Tibial artery (tissue), 4 donors: Measurements from ENCODE around the gene SPTB.
A peak's percentile ranks its signal among the peaks of the same experiment; 100 is the strongest.
"Not testable (repeated sequence)": the region's sequence is repeated elsewhere in the genome, so short reads cannot be mapped to it uniquely, and the experiment has no call there.

Experiments used
- DNase-seq, 2 donors: peaks; one replicate each; pipeline ENCODE4 v3.0.0-alpha.2; 2019
- H3K27ac ChIP-seq, 2 donors: fragments of 200-600 bp; sonication (generic) in 1 of 2; 1 replicate in 1 of 2; 2 replicates in 1 of 2; pipeline ENCODE4 v1.5.1; 2018 to 2019; ENCODE audit warnings: mild to moderate bottlenecking in 1 of 2
- H3K27me3 ChIP-seq, 2 donors: fragments of 200-600 bp; sonication (generic) in 1 of 2; one replicate each; pipeline versions ENCODE4 v1.5.1 to v1.6.0; 2016 to 2019
- H3K36me3 ChIP-seq, 3 donors: fragments of 200-600 bp; sonication (generic) in 2 of 3; one replicate each; pipeline ENCODE4 v1.5.1; 2016 to 2019; ENCODE audit warnings: mild to moderate bottlenecking in 2 of 3
- H3K4me1 ChIP-seq, 4 donors: fragments of 200-600 bp; sonication (generic) in 2 of 4; 1 replicate in 3 of 4; 2 replicates in 1 of 4; pipeline ENCODE4 v1.5.1; 2016 to 2019
- H3K4me3 ChIP-seq, 2 donors: fragments of 200-600 bp; sonication (generic) in 1 of 2; 1 replicate in 1 of 2; 2 replicates in 1 of 2; pipeline ENCODE4 v1.5.1; 2018 to 2019; ENCODE audit warnings: mild to moderate bottlenecking in 2 of 2
- H3K9me3 ChIP-seq, 3 donors: fragments of 200-600 bp; sonication (generic) in 1 of 3; one replicate each; pipeline ENCODE4 v1.5.1; 2016 to 2019
- intact Hi-C: fragments of 100-400 bp; cut with DNase I; formaldehyde crosslinking; loops from one replicate; pipeline ENCODE4 v1.15.0; 2023; ENCODE audit warnings: low total_unique reads
- TF ChIP-seq, protein P1 (sequence below), 2 experiments: fragments of 200-600 bp in 1 of 2; fragments of 450-650 bp in 1 of 2; IDR thresholded peaks; one replicate each; pipeline ENCODE4 v1.5.1; 2017 to 2019; ENCODE audit warnings: antibody characterized with exemption in 2 of 2, mild to moderate bottlenecking in 1 of 2, moderate library complexity in 1 of 2

SPTB gene

DNA sequence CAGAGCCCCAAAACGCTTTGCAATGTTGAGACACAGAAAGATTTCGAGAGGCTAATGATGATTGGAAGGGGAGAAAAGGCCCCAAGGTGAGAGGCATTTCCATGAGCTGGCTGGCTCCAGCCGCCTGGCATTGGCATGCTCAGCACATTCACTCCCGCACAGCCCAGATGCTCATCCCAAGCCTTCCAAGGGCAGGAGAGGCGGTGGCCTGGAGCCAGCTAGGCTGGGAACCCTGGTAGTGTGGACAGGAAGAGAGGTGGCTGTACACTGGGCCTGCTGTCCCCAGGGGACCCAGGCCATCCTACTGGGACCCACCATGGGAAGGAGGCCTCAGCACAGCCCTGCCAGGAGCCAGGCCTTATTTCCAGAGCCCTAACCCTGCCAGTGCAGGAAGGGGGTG is 72.2 kb downstream of the SPTB start:
- Histone ChIP-seq H3K4me3 (no peak overlapping the region), H3K27ac (peak overlapping the region; percentile 66 to 81), H3K27me3 (no peaks in the 10 kb centered on the region), H3K4me1 (peaks cover 0 to 46% (median 32%) of the 10 kb centered on the region in 4 donors), H3K9me3 (no peaks in the 10 kb centered on the region), H3K36me3 (no peaks in the 10 kb centered on the region)
- TF ChIP-seq, protein P1, sequence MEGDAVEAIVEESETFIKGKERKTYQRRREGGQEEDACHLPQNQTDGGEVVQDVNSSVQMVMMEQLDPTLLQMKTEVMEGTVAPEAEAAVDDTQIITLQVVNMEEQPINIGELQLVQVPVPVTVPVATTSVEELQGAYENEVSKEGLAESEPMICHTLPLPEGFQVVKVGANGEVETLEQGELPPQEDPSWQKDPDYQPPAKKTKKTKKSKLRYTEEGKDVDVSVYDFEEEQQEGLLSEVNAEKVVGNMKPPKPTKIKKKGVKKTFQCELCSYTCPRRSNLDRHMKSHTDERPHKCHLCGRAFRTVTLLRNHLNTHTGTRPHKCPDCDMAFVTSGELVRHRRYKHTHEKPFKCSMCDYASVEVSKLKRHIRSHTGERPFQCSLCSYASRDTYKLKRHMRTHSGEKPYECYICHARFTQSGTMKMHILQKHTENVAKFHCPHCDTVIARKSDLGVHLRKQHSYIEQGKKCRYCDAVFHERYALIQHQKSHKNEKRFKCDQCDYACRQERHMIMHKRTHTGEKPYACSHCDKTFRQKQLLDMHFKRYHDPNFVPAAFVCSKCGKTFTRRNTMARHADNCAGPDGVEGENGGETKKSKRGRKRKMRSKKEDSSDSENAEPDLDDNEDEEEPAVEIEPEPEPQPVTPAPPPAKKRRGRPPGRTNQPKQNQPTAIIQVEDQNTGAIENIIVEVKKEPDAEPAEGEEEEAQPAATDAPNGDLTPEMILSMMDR (IDR thresholded peaks at IDR 0.05), result no peak
- intact Hi-C loops, result no loop called here
- DNase-seq, result no peak

DNA sequence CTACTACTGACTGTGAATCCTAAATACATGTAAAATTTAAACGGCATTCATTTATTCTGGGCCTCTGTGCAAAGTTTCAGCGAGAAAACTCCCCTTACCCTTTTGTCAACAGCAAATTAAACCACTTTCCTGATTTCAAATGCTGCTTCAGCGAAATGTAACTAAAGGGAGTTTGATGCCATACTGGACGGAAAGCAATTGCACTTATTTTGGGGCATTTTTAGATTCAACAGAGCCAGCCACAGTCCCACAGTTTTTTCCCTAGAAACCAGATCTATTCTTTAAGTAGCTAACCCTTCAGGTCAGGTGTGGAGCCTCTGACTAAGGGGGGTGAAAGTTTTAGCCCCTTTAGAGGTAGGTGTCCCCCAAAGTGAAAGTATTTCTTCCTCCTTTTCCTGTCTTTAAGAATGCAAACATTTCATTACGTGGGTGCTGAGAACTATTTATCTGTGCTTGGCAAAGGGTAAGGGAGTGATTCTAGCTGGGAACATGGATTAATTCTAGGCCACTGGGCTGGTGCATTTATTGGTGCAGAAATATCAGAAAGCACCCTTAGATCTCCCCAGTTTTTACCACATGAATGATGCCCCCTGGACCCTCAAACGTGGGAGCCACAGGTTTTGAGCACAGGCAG is 72.7 kb downstream of the SPTB start:
- Histone ChIP-seq H3K4me1 (peaks cover 0 to 40% (median 27%) of the 10 kb centered on the region in 4 donors), H3K9me3 (no peaks in the 10 kb centered on the region), H3K4me3 (no peak overlapping the region), H3K36me3 (no peaks in the 10 kb centered on the region), H3K27ac (peak overlapping the region; percentile 66 to 81), H3K27me3 (no peaks in the 10 kb centered on the region)
- intact Hi-C loops, result no loop called here
- TF ChIP-seq, protein P1 (IDR thresholded peaks at IDR 0.05), result no peak
- no peak for DNase-seq

DNA sequence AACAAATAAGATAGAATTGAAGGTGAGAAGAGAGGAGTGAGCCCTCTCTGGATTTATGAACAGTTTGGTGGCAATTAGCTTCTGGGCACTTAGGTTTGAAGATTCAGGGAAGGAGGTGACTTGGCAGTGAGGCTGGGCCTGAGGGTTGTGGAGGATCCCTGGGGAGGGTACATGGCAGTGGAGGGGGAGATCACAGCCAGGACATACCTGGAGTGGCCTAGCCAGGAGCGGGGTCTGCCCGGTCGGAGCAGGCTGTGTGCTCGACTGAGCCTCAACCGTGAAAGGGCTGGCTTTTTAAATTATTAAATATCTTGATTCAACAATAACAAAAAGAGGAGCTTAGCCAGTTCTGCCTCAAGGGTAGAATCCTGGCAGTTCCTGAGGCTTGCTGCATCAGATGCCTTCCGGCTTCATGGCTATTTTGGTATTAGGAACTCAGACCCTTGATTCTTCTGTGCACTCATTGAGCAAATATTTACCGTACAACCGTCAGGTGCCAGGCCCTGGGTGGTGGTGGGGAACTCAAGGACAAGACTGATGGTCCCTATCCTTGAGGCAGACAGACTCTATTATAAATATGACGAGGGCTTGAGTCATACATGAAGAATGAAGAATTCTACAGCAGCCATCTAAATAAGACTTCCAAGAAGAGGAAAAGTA is 73.4 kb downstream of the SPTB start:
- no peak overlapping the region for H3K4me3 ChIP-seq
- intact Hi-C loops, result no loop called here
- peaks cover 0 to 34% (median 23%) of the 10 kb centered on the region in 4 donors for H3K4me1 ChIP-seq
- no peaks in the 10 kb centered on the region for H3K9me3 ChIP-seq
- no peaks in the 10 kb centered on the region for H3K27me3 ChIP-seq
- H3K27ac ChIP-seq, result peak overlapping the region; percentile 66 to 81
- TF ChIP-seq, protein P1 (IDR thresholded peaks at IDR 0.05), result no peak
- H3K36me3 ChIP-seq, result no peaks in the 10 kb centered on the region
- DNase-seq, result peak in 1 of 2 donors; percentile 63

DNA sequence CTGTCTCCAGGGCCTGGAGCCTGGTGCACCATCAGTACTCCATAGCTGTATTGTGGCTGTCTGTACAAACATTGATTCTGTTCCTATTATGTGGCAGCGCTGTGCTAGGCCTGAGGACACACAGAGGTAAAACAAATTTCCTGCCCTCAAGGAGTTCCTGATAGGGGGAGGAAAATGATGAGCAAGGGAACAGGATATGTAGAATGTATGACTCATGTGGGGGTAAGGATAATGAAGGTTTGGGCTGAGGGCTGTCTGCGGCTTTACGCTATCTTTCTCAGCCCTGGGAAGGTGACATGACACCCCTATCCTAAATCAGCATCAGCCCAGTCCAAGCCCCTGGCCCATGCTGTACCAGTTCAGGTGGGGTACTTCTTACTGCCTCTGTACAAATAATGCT is 74.1 kb downstream of the SPTB start:
- intact Hi-C loops, H3K9me3 ChIP-seq, H3K36me3 ChIP-seq, H3K27me3 ChIP-seq, H3K4me3 ChIP-seq: not testable (repeated sequence)
- H3K4me1 ChIP-seq, result peaks cover 0 to 29% (median 23%) of the 10 kb centered on the region in 4 donors
- H3K27ac ChIP-seq, result peak overlapping the region; percentile 66 to 81
- peak in 1 of 2 donors; percentile 24 for DNase-seq

DNA sequence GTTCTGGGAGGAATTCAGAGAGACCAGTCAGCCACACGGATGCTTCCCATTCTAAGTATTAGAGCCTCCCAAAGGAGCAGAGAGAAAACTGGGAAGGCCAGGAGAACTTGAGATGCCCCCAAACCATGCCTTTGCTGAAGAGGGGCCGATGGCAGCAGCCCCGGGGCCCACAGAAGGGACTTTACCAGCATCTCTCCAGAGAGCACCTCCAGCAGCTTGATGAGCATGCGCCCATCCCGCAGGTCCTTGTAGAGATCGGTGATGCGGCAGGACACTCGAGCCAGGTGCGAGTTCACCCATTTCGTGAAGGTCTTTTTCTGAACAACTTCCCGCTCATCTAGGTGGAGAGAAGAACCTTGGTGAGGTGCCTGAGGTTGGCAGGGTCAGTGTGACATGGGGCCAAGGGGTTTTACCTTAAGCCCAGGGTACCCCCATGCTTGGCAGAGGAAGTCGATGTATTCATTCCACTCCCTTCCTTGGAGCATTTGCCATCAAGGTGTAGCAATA is 74.9 kb downstream of the SPTB start:
- Histone ChIP-seq H3K4me1 (peaks cover 0 to 29% (median 23%) of the 10 kb centered on the region in 4 donors), H3K36me3 (no peaks in the 10 kb centered on the region), H3K4me3 (no peak overlapping the region), H3K27me3 (no peaks in the 10 kb centered on the region), H3K27ac (no peak overlapping the region), H3K9me3 (no peaks in the 10 kb centered on the region)
- TF ChIP-seq, protein P1 (IDR thresholded peaks at IDR 0.05), result no peak
- intact Hi-C loops, result no loop called here
- peak in 1 of 2 donors; percentile 16 for DNase-seq

GRCh38 chr14:64801800-64802199 is 77.9 kb downstream of the SPTB start:
- intact Hi-C loops, result no loop called here
- Histone ChIP-seq H3K36me3 (no peaks in the 10 kb centered on the region), H3K9me3 (no peaks in the 10 kb centered on the region), H3K4me1 (peaks cover 0 to 13% (median 11%) of the 10 kb centered on the region in 4 donors), H3K27ac (no peak overlapping the region), H3K27me3 (no peaks in the 10 kb centered on the region), H3K4me3 (no peak overlapping the region)
- DNase-seq, result no peak
- TF ChIP-seq, protein P1 (IDR thresholded peaks at IDR 0.05), result peak; percentile 30 to 31
